NCI-H1436 (cell line): Measurements from ENCODE around the gene DNAH14.
"Not testable (repeated sequence)": the region's sequence is repeated elsewhere in the genome, so short reads cannot be mapped to it uniquely, and the experiment has no call there.

Experiments used
- DNase-seq: peaks from one replicate; lab custom pipeline; 2025; lab: John Stamatoyannopoulos, UW

Gene DNAH14

GRCh38 chr1:225348400-225348799 lies 418.9 kb downstream of the DNAH14 start:
- DNase-seq: no peak

- no peak for DNase-seq
Observed at GRCh38 chr1:225349826-225350225, 420.4 kb downstream of the DNAH14 start.

- no peak for DNase-seq
Observed at GRCh38 chr1:225350872-225351271, 421.4 kb downstream of the DNAH14 start.

- DNase-seq: no peak
Observed at GRCh38 chr1:225354906-225355305, 425.4 kb downstream of the DNAH14 start.

- DNase-seq: no peak
Observed at GRCh38 chr1:225355863-225356262, 426.4 kb downstream of the DNAH14 start.

- DNase-seq: no peak
Observed at GRCh38 chr1:225360119-225360518, 430.6 kb downstream of the DNAH14 start.

GRCh38 chr1:225361176-225361575 lies 431.7 kb downstream of the DNAH14 start:
- no peak for DNase-seq

- no peak for DNase-seq
Observed at GRCh38 chr1:225362805-225363204, 433.3 kb downstream of the DNAH14 start.

GRCh38 chr1:225364439-225364838 lies 435.0 kb downstream of the DNAH14 start:
- no peak for DNase-seq

GRCh38 chr1:225366018-225366417 lies 436.5 kb downstream of the DNAH14 start:
- no peak for DNase-seq

- DNase-seq: no peak
Observed at GRCh38 chr1:225366552-225366951, 437.1 kb downstream of the DNAH14 start.

GRCh38 chr1:225368036-225368552 lies 438.6 kb downstream of the DNAH14 start:
- DNase-seq: no peak

GRCh38 chr1:225371366-225372010 lies 442.0 kb downstream of the DNAH14 start:
- no peak for DNase-seq

GRCh38 chr1:225373155-225373554 lies 443.7 kb downstream of the DNAH14 start:
- no peak for DNase-seq

- DNase-seq: no peak
Observed at GRCh38 chr1:225374996-225375395, 445.5 kb downstream of the DNAH14 start.

- DNase-seq: no peak
Observed at GRCh38 chr1:225378880-225379279, 449.4 kb downstream of the DNAH14 start.

- DNase-seq: no peak
Observed at GRCh38 chr1:225380691-225381090, 451.2 kb downstream of the DNAH14 start.

- DNase-seq: not testable (repeated sequence)
Observed at GRCh38 chr1:225386860-225387259, 457.4 kb downstream of the DNAH14 start.

GRCh38 chr1:225388372-225388771 lies 458.9 kb downstream of the DNAH14 start:
- DNase-seq: no peak

- no peak for DNase-seq
Observed at GRCh38 chr1:225389843-225390242, 460.4 kb downstream of the DNAH14 start.

- DNase-seq: no peak
Observed at GRCh38 chr1:225396357-225396756, 466.9 kb downstream of the DNAH14 start.

GRCh38 chr1:225400968-225401367 lies 471.5 kb downstream of the DNAH14 start:
- DNase-seq: no peak

GRCh38 chr1:225406976-225407725 lies 477.7 kb downstream of the DNAH14 start:
- no peak for DNase-seq
